ENCODE measurements around the gene ITPR3.

GRCh38 chr6:33656844-33657243 is 35.7 kb downstream of the ITPR3 start:
- TF ChIP-seq CTCF (IDR thresholded peaks at IDR 0.05; ENCODE audit: low read length) (no peak), EZH2 (IDR thresholded peaks at IDR 0.05; ENCODE audit: borderline replicate concordance, low read length) (no peak)
